ENCODE results near the gene LMNA. TPM values are rescaled to one million over a fixed set of nuclear protein-coding genes. Genes with fewer than 3 reads are reported as not detected.

The LMNA gene
- polyA plus RNA-seq, 1 of the 3 experiments (the other 2 are of a cell fraction): 983 TPM

DNA sequence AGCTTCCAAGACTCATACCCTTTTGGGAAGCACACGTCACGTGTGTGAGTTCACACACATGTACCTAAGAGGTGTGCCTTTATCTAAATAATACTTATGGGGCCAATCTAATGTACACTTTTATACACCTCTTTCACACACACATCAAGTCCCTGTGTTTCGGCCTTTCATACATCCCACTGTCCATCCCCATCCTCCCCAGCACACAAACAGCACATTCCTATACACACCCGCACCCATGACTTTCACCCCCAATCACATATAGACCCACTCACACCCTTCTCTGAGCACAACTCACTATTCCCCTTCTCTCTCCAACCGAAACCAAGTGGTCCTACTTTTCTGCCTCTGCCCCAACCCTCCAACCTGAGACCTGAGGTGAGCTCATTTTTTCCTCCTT is 35.8 kb upstream of the LMNA start:
- WGBS (ENCODE audit: low lambda C conversion rate): 95% methylated on average over 5 of the region's 5 CpGs
- Histone ChIP-seq H3K9me3 (no peaks in the 10 kb centered on the region), H2AFZ (ENCODE audit: low read depth) (no peak overlapping the region), H4K20me1 (ENCODE audit: insufficient read depth) (peaks cover 58% of the 10 kb centered on the region), H3K4me1 (ENCODE audit: control insufficient read depth in 1 of 2, insufficient read depth in 2 of 2, low read depth in 1 of 2, low read length in 1 of 2) (peaks cover 3 to 34% of the 10 kb centered on the region in 2 experiments; a peak in 2 of 4 replicates), H3K27ac (ENCODE audit: low read depth in 2 of 2, low read length in 1 of 2) (no peak overlapping the region), H3K79me2 (ENCODE audit: insufficient read depth) (peaks cover 90% of the 10 kb centered on the region), H3K36me3 (replicated peaks in 1 of 2; ENCODE audit: control insufficient read depth in 1 of 2, insufficient read depth in 2 of 2, low read length in 1 of 2) (peaks cover 6 to 45% of the 10 kb centered on the region in 2 experiments), H3K9ac (no peak overlapping the region), H3K4me2 (peak overlapping the region; percentile 86), H3K27me3 (ENCODE audit: insufficient read depth) (no peaks in the 10 kb centered on the region), H3F3A (replicated peaks; ENCODE audit: insufficient read depth) (peaks cover 2% of the 10 kb centered on the region), H3K4me3 (ENCODE audit: low read depth in 2 of 2, low read length in 1 of 2) (peak overlapping the region in 1 of 2 experiments; percentile 79; a peak in 2 of 4 replicates), H3K9me2 (no peaks in the 10 kb centered on the region)
- ChIA-PET POLR2A (interaction anchor here (2.4 kb wide), 1 partner anchor 8 kb away, joined by 7 read pairs; no protein-coding TSS in a partner anchor), CTCF (interaction anchor here (0.7 to 3.1 kb wide), 6 partner anchors 12 to 181 kb away, joined by 3 to 15 read pairs (median 3); no protein-coding TSS in a partner anchor)
- TF ChIP-seq TAF1 (IDR thresholded peaks at IDR 0.05; ENCODE audit: borderline replicate concordance, low read depth, low read length): no peak
- TF ChIP-seq, protein P1, sequence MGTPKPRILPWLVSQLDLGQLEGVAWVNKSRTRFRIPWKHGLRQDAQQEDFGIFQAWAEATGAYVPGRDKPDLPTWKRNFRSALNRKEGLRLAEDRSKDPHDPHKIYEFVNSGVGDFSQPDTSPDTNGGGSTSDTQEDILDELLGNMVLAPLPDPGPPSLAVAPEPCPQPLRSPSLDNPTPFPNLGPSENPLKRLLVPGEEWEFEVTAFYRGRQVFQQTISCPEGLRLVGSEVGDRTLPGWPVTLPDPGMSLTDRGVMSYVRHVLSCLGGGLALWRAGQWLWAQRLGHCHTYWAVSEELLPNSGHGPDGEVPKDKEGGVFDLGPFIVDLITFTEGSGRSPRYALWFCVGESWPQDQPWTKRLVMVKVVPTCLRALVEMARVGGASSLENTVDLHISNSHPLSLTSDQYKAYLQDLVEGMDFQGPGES (IDR thresholded peaks at IDR 0.05; ENCODE audit: low read depth, low read length): no peak
- no peak for TF ChIP-seq SIN3A (IDR thresholded peaks at IDR 0.05; ENCODE audit: borderline replicate concordance, low read depth, low read length)
- no peak for TF ChIP-seq JUND (IDR thresholded peaks at IDR 0.05)
- TF ChIP-seq, protein P2, sequence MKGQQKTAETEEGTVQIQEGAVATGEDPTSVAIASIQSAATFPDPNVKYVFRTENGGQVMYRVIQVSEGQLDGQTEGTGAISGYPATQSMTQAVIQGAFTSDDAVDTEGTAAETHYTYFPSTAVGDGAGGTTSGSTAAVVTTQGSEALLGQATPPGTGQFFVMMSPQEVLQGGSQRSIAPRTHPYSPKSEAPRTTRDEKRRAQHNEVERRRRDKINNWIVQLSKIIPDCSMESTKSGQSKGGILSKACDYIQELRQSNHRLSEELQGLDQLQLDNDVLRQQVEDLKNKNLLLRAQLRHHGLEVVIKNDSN (IDR thresholded peaks at IDR 0.05; ENCODE audit: borderline replicate concordance, low read depth): no peak
- no peak for TF ChIP-seq NRF1 (IDR thresholded peaks at IDR 0.05; ENCODE audit: low read depth, low read length)
- TF ChIP-seq RXRA (IDR thresholded peaks at IDR 0.05; ENCODE audit: borderline replicate concordance, low read depth): no peak
- TF ChIP-seq GABPA (IDR thresholded peaks at IDR 0.05; ENCODE audit: low read depth): no peak
- TF ChIP-seq RCOR1 (IDR thresholded peaks at IDR 0.05; ENCODE audit: low read length): no peak
- no peak for TF ChIP-seq EZH2phosphoT487 (IDR thresholded peaks at IDR 0.05; ENCODE audit: borderline replicate concordance, low read depth)
- TF ChIP-seq, protein P3, sequence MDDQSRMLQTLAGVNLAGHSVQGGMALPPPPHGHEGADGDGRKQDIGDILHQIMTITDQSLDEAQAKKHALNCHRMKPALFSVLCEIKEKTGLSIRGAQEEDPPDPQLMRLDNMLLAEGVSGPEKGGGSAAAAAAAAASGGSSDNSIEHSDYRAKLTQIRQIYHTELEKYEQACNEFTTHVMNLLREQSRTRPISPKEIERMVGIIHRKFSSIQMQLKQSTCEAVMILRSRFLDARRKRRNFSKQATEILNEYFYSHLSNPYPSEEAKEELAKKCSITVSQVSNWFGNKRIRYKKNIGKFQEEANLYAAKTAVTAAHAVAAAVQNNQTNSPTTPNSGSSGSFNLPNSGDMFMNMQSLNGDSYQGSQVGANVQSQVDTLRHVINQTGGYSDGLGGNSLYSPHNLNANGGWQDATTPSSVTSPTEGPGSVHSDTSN (IDR thresholded peaks at IDR 0.05): no peak
- TF ChIP-seq ZBTB33 (IDR thresholded peaks at IDR 0.05; ENCODE audit: borderline replicate concordance, low read depth): no peak
- no peak for TF ChIP-seq YY1 (IDR thresholded peaks at IDR 0.05; ENCODE audit: low read depth)
- TF ChIP-seq EP300 (IDR thresholded peaks at IDR 0.05; ENCODE audit: borderline replicate concordance in 1 of 2, low read depth in 1 of 2, low read length in 1 of 2): no peak
- no peak for DNase-seq

All from SK-N-SH (cell line).